GM12878 (cell line): Measurements from ENCODE around the gene FOXF1. TPM values are rescaled to one million over a fixed set of nuclear protein-coding genes. Genes with fewer than 3 reads are reported as not detected.

Experiments used
- ATAC-seq: fragments of 200-7000 bp; cut with Tn5 transposase; 3 replicates; pipeline ENCODE4 v1.9.1; 2020; ENCODE audit warnings: mild to moderate bottlenecking, moderate library complexity
- BruUV-seq: library from RNA; stranded (reverse); fragments of 400-500 nt; replicated peaks from 2 replicates; lab custom pipeline; 2021; lab: Mats Ljungman, UMichigan
- CTCF ChIA-PET: fragments of 300-600 bp; sonication (Branson Sonifier 250); formaldehyde crosslinking; extraction: SDS; loops from one replicate; lab custom pipeline; 2021; ENCODE audit warnings: inconsistent platforms; lab: Yijun Ruan, JAX
- POLR2A ChIA-PET: fragments of 350-600 bp; formaldehyde crosslinking; extraction: SDS; loops from one replicate; lab custom pipeline; 2021; ENCODE audit warnings: inconsistent platforms; lab: Charles Lee
- RAD21 ChIA-PET: fragments of 300-600 bp; sonication (Branson Sonifier 250); formaldehyde crosslinking; loops from one replicate; lab custom pipeline; 2023; ENCODE audit warnings: antibody characterized with exemption; ENCODE audit not compliant: unreplicated experiment; lab: Charles Lee
- SMC1A ChIA-PET: fragments of 300-600 bp; sonication (Branson Sonifier 250); formaldehyde crosslinking; loops from one replicate; lab custom pipeline; 2023; ENCODE audit not compliant: unreplicated experiment, uncharacterized antibody; lab: Charles Lee
- DNase-seq: peaks from one replicate; pipeline ENCODE4 v3.0.0-alpha.2; 2011; ENCODE audit warnings: low read depth, low spot score
- FAIRE-seq: peaks from 3 replicates; lab custom pipeline; 2011; peaks lifted over from hg19 to GRCh38; lab: Jason Lieb, UNC
- H2AFZ ChIP-seq: 2 replicates; pipeline ENCODE4 v1.6.0; 2011; ENCODE audit warnings: low read depth, low read length, control low read depth; ENCODE audit not compliant: control insufficient read depth
- H3K27ac ChIP-seq: 2 replicates; pipeline ENCODE4 v1.5.1; 2011; ENCODE audit warnings: control low read depth; ENCODE audit not compliant: control insufficient read depth, insufficient read depth
- H3K27me3 ChIP-seq, 2 experiments: replicated peaks in 1 of 2; 2 replicates each; pipeline versions ENCODE4 v1.6.0 to v1.6.1; 2011; ENCODE audit warnings: low read length in 1 of 2; ENCODE audit not compliant: control insufficient read depth in 2 of 2, insufficient read depth in 2 of 2
- H3K36me3 ChIP-seq, 2 experiments: 2 replicates each; pipeline ENCODE4 v1.5.1; 2011; ENCODE audit warnings: low read length in 1 of 2; ENCODE audit not compliant: control insufficient read depth in 2 of 2, insufficient read depth in 2 of 2
- H3K4me1 ChIP-seq: 2 replicates; pipeline ENCODE4 v1.6.1; 2011; ENCODE audit warnings: mild to moderate bottlenecking, low read length, moderate library complexity, mixed read lengths; ENCODE audit not compliant: control insufficient read depth, insufficient read depth
- H3K4me2 ChIP-seq: 2 replicates; pipeline ENCODE4 v1.6.0; 2011; ENCODE audit warnings: control low read depth; ENCODE audit not compliant: control insufficient read depth, insufficient read depth
- H3K4me3 ChIP-seq: fragments of 200-600 bp; sonication (generic); 2 replicates; pipeline ENCODE4 v1.5.1; 2016
- H3K79me2 ChIP-seq: 2 replicates; pipeline ENCODE4 v1.6.0; 2011; ENCODE audit warnings: low read length; ENCODE audit not compliant: control insufficient read depth, insufficient read depth
- H3K9ac ChIP-seq: 2 replicates; pipeline ENCODE4 v1.8.0; 2011; ENCODE audit warnings: low read length, control low read depth, mixed read lengths; ENCODE audit not compliant: control insufficient read depth, insufficient read depth
- H3K9me3 ChIP-seq: replicated peaks from 3 replicates; pipeline ENCODE4 v1.5.1; 2011; ENCODE audit warnings: mild to moderate bottlenecking, low read length; ENCODE audit not compliant: control insufficient read depth, insufficient read depth
- H4K20me1 ChIP-seq: 2 replicates; pipeline ENCODE4 v1.6.0; 2011; ENCODE audit not compliant: control insufficient read depth, insufficient read depth
- BACH1 ChIP-seq: fragments of 450-650 bp; IDR thresholded peaks from 2 replicates; pipeline ENCODE4 v1.6.1; 2017; ENCODE audit warnings: mild to moderate bottlenecking, borderline replicate concordance
- EGR1 ChIP-seq, 2 experiments: IDR thresholded peaks; 1 replicate in 1 of 2; 2 replicates in 1 of 2; pipeline ENCODE4 v1.6.1; 2011 to 2012; ENCODE audit warnings: low read depth in 2 of 2, low read length in 2 of 2, borderline replicate concordance in 1 of 2, mild to moderate bottlenecking in 1 of 2, moderate library complexity in 1 of 2
- HDGF ChIP-seq: fragments of 450-650 bp; IDR thresholded peaks from 2 replicates; pipeline ENCODE4 v1.6.1; 2016; ENCODE audit warnings: antibody characterized with exemption
- LARP7 ChIP-seq: fragments of 450-650 bp; IDR thresholded peaks from 2 replicates; pipeline ENCODE4 v1.6.1; 2017; ENCODE audit warnings: mild to moderate bottlenecking
- NFYB ChIP-seq: IDR thresholded peaks from 2 replicates; pipeline ENCODE4 v1.6.1; 2011; ENCODE audit warnings: low read depth, mild to moderate bottlenecking, low read length, improper control_type of control experiment, moderate library complexity; ENCODE audit not compliant: insufficient read depth
- NRF1 ChIP-seq: conservative IDR thresholded peaks from 2 replicates; pipeline ENCODE4 v1.6.1; 2011; ENCODE audit warnings: mild to moderate bottlenecking, low read depth, low read length, improper control_type of control experiment
- PML ChIP-seq: IDR thresholded peaks from 2 replicates; pipeline ENCODE4 v1.6.1; 2012; ENCODE audit warnings: low read length, inconsistent platforms
- POLR2AphosphoS5 ChIP-seq: IDR thresholded peaks from 2 replicates; pipeline ENCODE4 v1.6.1; 2011; ENCODE audit warnings: mild to moderate bottlenecking, low read length, inconsistent platforms
- SRF ChIP-seq, 2 experiments: IDR thresholded peaks; 2 replicates each; pipeline ENCODE4 v1.6.1; 2011; ENCODE audit warnings: low read depth in 2 of 2, low read length in 2 of 2, mild to moderate bottlenecking in 1 of 2, moderate library complexity in 1 of 2
- ZBTB4 ChIP-seq: fragments of 450-650 bp; formaldehyde crosslinking; IDR thresholded peaks from 2 replicates; pipeline ENCODE4 v1.4.0; 2022; ENCODE audit warnings: mild to moderate bottlenecking, moderate library complexity
- WGBS: methylation state at CpG from one replicate; pipeline ENCODE4 v1.1.6; 2016; ENCODE audit warnings: low lambda C conversion rate; ENCODE audit not compliant: insufficient replicate concordance, insufficient coverage; ENCODE audit errors: missing lambda C conversion rate; 5-methylcytosine and 5-hydroxymethylcytosine counted together
- in situ Hi-C: fragments of 300-500 bp; cut with MboI; formaldehyde crosslinking; loops from 9 replicates; pipeline ENCODE4 v1.14.3; 2018; ENCODE audit warnings: mixed read lengths
- intact Hi-C: fragments of 100-400 bp; cut with micrococcal nuclease; formaldehyde crosslinking; loops from one replicate; pipeline ENCODE4 v1.14.2; 2022; ENCODE audit not compliant: unreplicated experiment
- polyA plus RNA-seq, 11 experiments: library from polyadenylated mRNA; depleted of rRNA in 4 of 11; unstranded in 6 of 11; stranded (reverse) in 5 of 11; fragments of >200 nt; fragmentation: Nextera tagmentation in 4 of 11; fragmentation: Illumina TruSeq in 1 of 11; extraction: Ambion mirVana in 4 of 11; extraction: Trizol in 1 of 11; gene quantifications; 1 replicate in 1 of 11; 2 replicates in 10 of 11; pipeline versions ENCODE4 v1.2.1 to v1.2.3, GENCODE V29; 2011 to 2016; ENCODE audit warnings: inconsistent platforms in 2 of 11, missing spikeins in 2 of 11, low read depth in 1 of 11
- total RNA-seq, 4 experiments: library from RNA; depleted of rRNA in 3 of 4; stranded (reverse); fragments of >200 nt in 3 of 4; fragmentation: Illumina TruSeq in 1 of 4; extraction: Trizol in 1 of 4; gene quantifications; 2 replicates each; pipeline versions ENCODE4 v1.2.1 to v1.2.3, GENCODE V29; 2013 to 2021

The FOXF1 gene
- total and polyA plus RNA-seq, 10 of the 15 experiments (the other 5 are each of a cell fraction or from before 2014, with no cell fraction given) = 0.01 TPM; not detected in 9

GRCh38 chr16:86550281-86550680 lies 40.0 kb downstream of the FOXF1 start:
- SMC1A ChIA-PET = no interaction called here
- Histone ChIP-seq H3K36me3 (peaks cover 0 to 13% of the 10 kb centered on the region in 2 experiments; a peak in 3 of 4 replicates), H3K79me2 (peaks cover 10% of the 10 kb centered on the region)
- FAIRE-seq = no peak
- 94% methylated on average over 5 of the region's 5 CpGs for WGBS
- in situ Hi-C loops = loop anchor here (10.0 kb wide), 1 partner anchor 845 kb away; the partner anchor contains the start of gene MAP1LC3B
- TF ChIP-seq HDGF (no peak), NFYB (no peak), BACH1 (no peak), SRF (IDR thresholded peaks at IDR 0.05; ENCODE audit: low read depth in 2 of 2, low read length in 2 of 2) (no peak), LARP7 (no peak), ZBTB4 (no peak), EGR1 (IDR thresholded peaks at IDR 0.05; ENCODE audit: borderline replicate concordance in 1 of 2, low read depth in 2 of 2, low read length in 2 of 2) (no peak), PML (no peak), NRF1 (no peak), POLR2AphosphoS5 (no peak)
- TF ChIP-seq, all 136 proteins: peak for 0
- Histone ChIP-seq H3K27me3 (no peaks in the 10 kb centered on the region), H3K9ac (no peak overlapping the region), H4K20me1 (no peaks in the 10 kb centered on the region), H3K9me3 (no peaks in the 10 kb centered on the region; the same call in 2 of the 3 replicates), H3K27ac (no peak overlapping the region), H3K4me1 (no peaks in the 10 kb centered on the region), H2AFZ (no peak overlapping the region), H3K4me2 (no peak overlapping the region), H3K4me3 (no peak overlapping the region)
- BruUV-seq = no TSS peak
- DNase-seq (no peak), ATAC-seq (no peak)
- ChIA-PET RAD21 (no interaction called here), POLR2A (no interaction called here), CTCF (no interaction called here)
- intact Hi-C loops = no loop called here
